GM21723 (cell line): ENCODE results near the gene SETDB2.

ENCODE experiments used
- ATAC-seq: cut with Tn5 transposase; IDR thresholded peaks from one replicate; pipeline ENCODE4 v1.9.1; 2021; ENCODE audit warnings: mild to moderate bottlenecking, moderate library complexity; ENCODE audit not compliant: unreplicated experiment

SETDB2 gene

GRCh38 chr13:49528161-49528560 lies 84.1 kb downstream of the SETDB2 start:
- no peak for ATAC-seq

- no peak for ATAC-seq
Observed at GRCh38 chr13:49530457-49530856, 86.4 kb downstream of the SETDB2 start.

GRCh38 chr13:49532593-49532992 lies 88.5 kb downstream of the SETDB2 start:
- ATAC-seq: no peak

GRCh38 chr13:49533011-49533410 lies 88.9 kb downstream of the SETDB2 start:
- no peak for ATAC-seq

GRCh38 chr13:49533591-49534269 lies 89.7 kb downstream of the SETDB2 start:
- no peak for ATAC-seq

- ATAC-seq: no peak
Observed at GRCh38 chr13:49536144-49536873, 92.2 kb downstream of the SETDB2 start.

GRCh38 chr13:49538404-49538803 lies 94.3 kb downstream of the SETDB2 start:
- no peak for ATAC-seq

GRCh38 chr13:49539313-49539712 lies 95.2 kb downstream of the SETDB2 start:
- ATAC-seq: no peak

GRCh38 chr13:49539746-49540145 lies 95.7 kb downstream of the SETDB2 start:
- ATAC-seq: no peak

- ATAC-seq: no peak
Observed at GRCh38 chr13:49540552-49540951, 96.5 kb downstream of the SETDB2 start.

GRCh38 chr13:49543656-49544055 lies 99.6 kb downstream of the SETDB2 start:
- no peak for ATAC-seq
